IMR-90 (cell line): Measurements from ENCODE around the gene DUSP16. TPM values are rescaled to one million over a fixed set of nuclear protein-coding genes. Genes with fewer than 3 reads are reported as not detected.

ENCODE experiments used
- ATAC-seq: fragments of 200-7000 bp; cut with Tn5 transposase; 2 replicates; pipeline ENCODE4 v1.9.1; 2020; ENCODE audit warnings: low read depth, mild to moderate bottlenecking, moderate library complexity
- BruUV-seq: library from RNA; stranded (reverse); fragments of 400-500 nt; replicated peaks from 2 replicates; lab custom pipeline; 2021; lab: Mats Ljungman, UMichigan
- CTCF ChIA-PET: fragments of 300-600 bp; formaldehyde crosslinking; extraction: SDS; loops from one replicate; lab custom pipeline; 2021; ENCODE audit warnings: antibody characterized with exemption; lab: Yijun Ruan, JAX
- POLR2A ChIA-PET: fragments of 300-600 bp; sonication (Branson Sonifier 250); formaldehyde crosslinking; loops from one replicate; lab custom pipeline; 2022; ENCODE audit warnings: antibody characterized with exemption; ENCODE audit not compliant: unreplicated experiment; lab: Charles Lee
- DNase-seq: peaks from one replicate; pipeline ENCODE4 v3.0.0; 2013
- H2AFZ ChIP-seq: replicated peaks from 2 replicates; pipeline ENCODE3; 2013; ENCODE audit warnings: low read length, mild to moderate bottlenecking; ENCODE audit not compliant: poor library complexity
- H2AK5ac ChIP-seq: 2 replicates; pipeline ENCODE4 v1.6.1; 2013; ENCODE audit warnings: low read depth, low read length, inconsistent platforms
- H2AK9ac ChIP-seq: replicated peaks from 2 replicates; pipeline ENCODE3; 2013; ENCODE audit warnings: mild to moderate bottlenecking, low read depth, low read length, moderate library complexity; ENCODE audit not compliant: poor library complexity
- H2BK120ac ChIP-seq: 2 replicates; pipeline ENCODE4 v1.6.1; 2013; ENCODE audit warnings: low read depth, low read length, inconsistent platforms
- H2BK15ac ChIP-seq: 3 replicates; pipeline ENCODE4 v1.6.1; 2013; ENCODE audit warnings: low read depth, low read length, inconsistent platforms
- H2BK20ac ChIP-seq: 2 replicates; pipeline ENCODE4 v1.6.1; 2013; ENCODE audit warnings: low read depth, mild to moderate bottlenecking, inconsistent platforms, low read length, moderate library complexity
- H2BK5ac ChIP-seq: 2 replicates; pipeline ENCODE4 v1.6.1; 2013; ENCODE audit warnings: mild to moderate bottlenecking, low read depth, low read length, inconsistent platforms; ENCODE audit not compliant: poor library complexity, severe bottlenecking
- H3K14ac ChIP-seq: replicated peaks from 2 replicates; pipeline ENCODE4 v1.6.1; 2013; ENCODE audit warnings: low read depth, low read length, inconsistent platforms
- H3K18ac ChIP-seq: 2 replicates; pipeline ENCODE4 v1.6.1; 2013; ENCODE audit warnings: low read depth, low read length, control low read depth
- H3K23ac ChIP-seq: 2 replicates; pipeline ENCODE4 v1.6.1; 2013; ENCODE audit warnings: low read depth, low read length, inconsistent platforms
- H3K27ac ChIP-seq: 2 replicates; pipeline ENCODE4 v1.5.1; 2013; ENCODE audit warnings: mild to moderate bottlenecking, control low read depth, low read length; ENCODE audit not compliant: insufficient read depth
- H3K27me3 ChIP-seq: 2 replicates; pipeline ENCODE4 v1.6.1; 2013; ENCODE audit warnings: low read length; ENCODE audit not compliant: control insufficient read depth, insufficient read depth
- H3K36me3 ChIP-seq: 2 replicates; pipeline ENCODE4 v1.6.1; 2013; ENCODE audit warnings: low read length, mixed read lengths; ENCODE audit not compliant: control insufficient read depth, insufficient read depth
- H3K4ac ChIP-seq: 2 replicates; pipeline ENCODE4 v1.6.1; 2013; ENCODE audit warnings: low read depth, low read length, inconsistent platforms
- H3K4me1 ChIP-seq: 2 replicates; pipeline ENCODE4 v1.6.1; 2013; ENCODE audit warnings: low read length, mixed read lengths; ENCODE audit not compliant: control insufficient read depth, insufficient read depth
- H3K4me2 ChIP-seq: 2 replicates; pipeline ENCODE4 v1.6.1; 2013; ENCODE audit warnings: low read depth, mild to moderate bottlenecking, control low read depth, low read length, moderate library complexity
- H3K4me3 ChIP-seq: 2 replicates; pipeline ENCODE4 v1.5.1; 2013; ENCODE audit warnings: low read depth, mild to moderate bottlenecking, control low read depth, low read length, moderate library complexity; ENCODE audit not compliant: insufficient read depth
- H3K56ac ChIP-seq: 2 replicates; pipeline ENCODE4 v1.6.1; 2013; ENCODE audit warnings: low read length, inconsistent platforms; ENCODE audit not compliant: insufficient read depth; ENCODE audit errors: extremely low read depth
- H3K79me1 ChIP-seq, 2 experiments: 2 replicates each; pipeline ENCODE4 v1.6.1; 2013; ENCODE audit warnings: low read length in 2 of 2, inconsistent platforms in 1 of 2, low read depth in 1 of 2
- H3K9ac ChIP-seq: 2 replicates; pipeline ENCODE4 v1.6.1; 2013; ENCODE audit warnings: low read depth, low read length, control low read depth
- H3K9me1 ChIP-seq: 2 replicates; pipeline ENCODE4 v1.6.1; 2013; ENCODE audit warnings: low read length, inconsistent platforms; ENCODE audit not compliant: insufficient read depth
- H3K9me3 ChIP-seq: 2 replicates; pipeline ENCODE4 v1.6.1; 2013; ENCODE audit warnings: low read length; ENCODE audit not compliant: control insufficient read depth, insufficient read depth
- H4K20me1 ChIP-seq: 2 replicates; pipeline ENCODE4 v1.6.1; 2013; ENCODE audit warnings: low read length, inconsistent platforms; ENCODE audit not compliant: insufficient read depth
- H4K5ac ChIP-seq: 2 replicates; pipeline ENCODE4 v1.6.1; 2013; ENCODE audit warnings: mild to moderate bottlenecking, low read depth, low read length, control low read depth
- H4K8ac ChIP-seq, 2 experiments: 2 replicates each; pipeline ENCODE4 v1.6.1; 2013; ENCODE audit warnings: low read depth in 2 of 2, low read length in 2 of 2, control low read depth in 1 of 2, inconsistent platforms in 1 of 2
- H4K91ac ChIP-seq: 2 replicates; pipeline ENCODE4 v1.6.1; 2013; ENCODE audit warnings: low read depth, low read length, inconsistent platforms; ENCODE audit not compliant: insufficient read depth
- BHLHE40 ChIP-seq: fragments of 150-350 bp; IDR thresholded peaks from 2 replicates; pipeline ENCODE4 v1.6.1; 2016; ENCODE audit warnings: mild to moderate bottlenecking, low read depth, low read length
- CEBPB ChIP-seq: IDR thresholded peaks from 2 replicates; pipeline ENCODE4 v1.6.1; 2012; ENCODE audit warnings: low read depth, low read length, improper control_type of control experiment
- CHD1 ChIP-seq: IDR thresholded peaks from 2 replicates; pipeline ENCODE4 v1.6.1; 2012; ENCODE audit warnings: low read depth, low read length, improper control_type of control experiment
- CTCF ChIP-seq: conservative IDR thresholded peaks from 2 replicates; pipeline ENCODE4 v1.5.1; 2012; ENCODE audit warnings: mild to moderate bottlenecking, low read depth, low read length, improper control_type of control experiment
- FOS ChIP-seq: fragments of 150-350 bp; IDR thresholded peaks from 2 replicates; pipeline ENCODE4 v1.6.1; 2016; ENCODE audit warnings: low read depth, low read length
- MAFK ChIP-seq: IDR thresholded peaks from 2 replicates; pipeline ENCODE4 v1.6.1; 2012; ENCODE audit warnings: low read depth, low read length, improper control_type of control experiment
- MAZ ChIP-seq: IDR thresholded peaks from 2 replicates; pipeline ENCODE4 v1.6.1; 2012; ENCODE audit warnings: low read depth, mild to moderate bottlenecking, low read length, improper control_type of control experiment, moderate library complexity, borderline replicate concordance
- NFE2L2 ChIP-seq: fragments of 150-350 bp; IDR thresholded peaks from 2 replicates; pipeline ENCODE4 v1.6.1; 2016; ENCODE audit warnings: low read depth, mild to moderate bottlenecking, low read length
- RAD21 ChIP-seq: IDR thresholded peaks from 2 replicates; pipeline ENCODE4 v1.6.1; 2012; ENCODE audit warnings: low read length, improper control_type of control experiment
- RCOR1 ChIP-seq: IDR thresholded peaks from 2 replicates; pipeline ENCODE4 v1.6.1; 2012; ENCODE audit warnings: mild to moderate bottlenecking, low read length, improper control_type of control experiment; ENCODE audit not compliant: insufficient replicate concordance
- RFX5 ChIP-seq: IDR thresholded peaks from 2 replicates; pipeline ENCODE4 v1.8.0; 2012; ENCODE audit warnings: low read depth, mild to moderate bottlenecking, low read length, moderate library complexity
- dilution Hi-C: fragments of 300-500 bp; cut with HindIII; formaldehyde crosslinking; loops from one replicate; pipeline ENCODE4 v1.14.3; 2018; ENCODE audit warnings: low sequenced_read_pairs; ENCODE audit not compliant: unreplicated experiment
- in situ Hi-C: fragments of 300-500 bp; cut with MboI; formaldehyde crosslinking; loops from 3 replicates; pipeline ENCODE4 v1.14.3; 2019; ENCODE audit warnings: low sequenced_read_pairs, inconsistent platforms, mixed read lengths
- intact Hi-C: fragments of 100-400 bp; cut with micrococcal nuclease; formaldehyde crosslinking; loops from 2 replicates; pipeline ENCODE4 v1.10.0; 2022
- polyA plus RNA-seq, 3 experiments: library from polyadenylated mRNA; depleted of rRNA; stranded (reverse); fragments of >200 nt; gene quantifications; 2 replicates each; pipeline ENCODE4 v1.2.3, GENCODE V29; 2012; ENCODE audit warnings: low replicate concordance in 1 of 3
- total RNA-seq: library from RNA; depleted of rRNA; stranded (reverse); fragments of >200 nt; gene quantifications from 2 replicates; pipeline ENCODE4 v1.2.3, GENCODE V29; 2012

The DUSP16 gene
- total and polyA plus RNA-seq, 2 of the 4 experiments (the other 2 are of a cell fraction) = 4.7 to 10.0 TPM

- no peak for DNase-seq
- Histone ChIP-seq H2BK5ac (no peak overlapping the region), H3K4me2 (no peak overlapping the region), H4K20me1 (no peaks in the 10 kb centered on the region; the same call in 1 of the 2 replicates), H3K36me3 (no peaks in the 10 kb centered on the region), H3K27me3 (no peaks in the 10 kb centered on the region), H2AFZ (no peak overlapping the region), H3K4ac (no peak overlapping the region), H4K91ac (no peak overlapping the region), H3K56ac (no peak overlapping the region), H3K79me1 (peaks cover 4 to 26% of the 10 kb centered on the region in 2 experiments; a peak in 3 of 4 replicates), H4K8ac (no peak overlapping the region), H3K9me1 (peaks cover 15% of the 10 kb centered on the region), H3K23ac (peak overlapping the region; percentile 56; the same call in 1 of the 2 replicates), H3K4me1 (0 out of 2 replicates have a peak, but pooled peaks cover 2% of the 10 kb centered on the region), H3K14ac (0 out of 2 replicates have a peak overlapping the region, but pooled peaks have one; percentile 29), H2AK5ac (no peak overlapping the region), H3K9me3 (no peaks in the 10 kb centered on the region), H3K27ac (no peak overlapping the region), H3K18ac (no peak overlapping the region), H2BK20ac (no peak overlapping the region), H4K5ac (no peak overlapping the region), H2BK120ac (no peak overlapping the region), H2AK9ac (no peak overlapping the region), H2BK15ac (no peak overlapping the region), H3K4me3 (no peak overlapping the region), H3K9ac (no peak overlapping the region)
- no peak for TF ChIP-seq MAZ
- TF ChIP-seq RFX5 = no peak
- TF ChIP-seq CTCF = no peak
- TF ChIP-seq RCOR1 = no peak
- no peak for TF ChIP-seq BHLHE40
- no peak for TF ChIP-seq CEBPB
- TF ChIP-seq FOS = no peak
- TF ChIP-seq CHD1 = no peak
- TF ChIP-seq NFE2L2 = no peak
- TF ChIP-seq RAD21 = no peak
- no peak for TF ChIP-seq MAFK
- ChIA-PET CTCF (no interaction called here), POLR2A (no interaction called here)
- intact Hi-C loops (no loop called here), dilution Hi-C loops (no loop called here), in situ Hi-C loops (no loop called here)
- BruUV-seq = no TSS peak
- no peak for ATAC-seq
Observed at GRCh38 chr12:12524128-12524527, 38.5 kb downstream of the DUSP16 start.
